IPS-18c (cell line): ENCODE data around the gene HES7.

Source experiments
- H3K4me3 ChIP-seq: 2 replicates; pipeline ENCODE4 v1.7.0; 2013; ENCODE audit warnings: low read depth, mild to moderate bottlenecking, low read length, moderate library complexity; ENCODE audit not compliant: insufficient read depth
- H3K9me3 ChIP-seq: one replicate; pipeline ENCODE4 v1.6.1; 2013; ENCODE audit warnings: mild to moderate bottlenecking, low read length, moderate library complexity; ENCODE audit not compliant: control insufficient read depth, insufficient read depth

The HES7 gene

DNA sequence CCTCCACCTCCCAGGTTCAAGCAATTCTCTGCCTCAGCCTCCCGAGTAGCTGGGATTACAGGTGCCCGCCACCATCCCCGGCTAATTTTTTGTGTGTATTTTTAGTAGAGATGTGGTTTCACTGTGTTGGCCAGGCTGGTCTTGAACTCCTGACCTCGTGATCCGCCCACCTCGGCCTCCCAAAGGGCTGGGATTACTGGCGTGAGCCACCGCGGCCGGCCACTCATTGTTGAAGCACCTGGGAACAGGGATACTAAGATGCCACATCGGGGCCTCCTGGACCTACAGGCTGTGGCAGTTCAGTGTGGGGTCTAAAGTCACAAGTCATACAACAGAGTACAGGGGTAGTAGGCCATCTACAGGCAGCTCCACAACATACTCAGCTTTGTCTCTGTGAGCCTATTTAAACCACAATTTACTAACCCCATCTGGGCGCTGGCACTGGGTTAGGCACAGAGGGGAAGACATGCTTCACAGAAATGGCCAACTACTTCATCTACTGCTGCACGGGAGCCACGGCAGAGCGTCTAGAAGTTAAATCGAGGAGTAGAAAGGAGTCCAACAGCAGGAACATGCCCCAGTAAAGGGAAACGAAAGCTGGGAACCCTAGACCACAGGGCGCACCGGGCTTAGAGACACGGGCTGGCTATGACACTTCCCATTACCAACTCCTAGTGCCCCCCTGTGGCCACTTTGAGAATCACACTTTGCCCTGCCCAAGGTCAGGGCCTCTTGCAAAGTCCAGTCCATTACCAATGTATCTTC, 34.5 kb upstream of the HES7 start:
- Histone ChIP-seq H3K4me3 (no peak overlapping the region), H3K9me3 (no peaks in the 10 kb centered on the region)

- Histone ChIP-seq H3K9me3 (no peaks in the 10 kb centered on the region), H3K4me3 (peak overlapping the region; percentile 84)
These were observed 32.5 kb upstream of the HES7 start for GRCh38 chr17:8156246-8156992.

GRCh38 chr17:8155996-8156245, 32.0 kb upstream of the HES7 start:
- Histone ChIP-seq H3K9me3 (no peaks in the 10 kb centered on the region), H3K4me3 (peak overlapping the region; percentile 84)

DNA sequence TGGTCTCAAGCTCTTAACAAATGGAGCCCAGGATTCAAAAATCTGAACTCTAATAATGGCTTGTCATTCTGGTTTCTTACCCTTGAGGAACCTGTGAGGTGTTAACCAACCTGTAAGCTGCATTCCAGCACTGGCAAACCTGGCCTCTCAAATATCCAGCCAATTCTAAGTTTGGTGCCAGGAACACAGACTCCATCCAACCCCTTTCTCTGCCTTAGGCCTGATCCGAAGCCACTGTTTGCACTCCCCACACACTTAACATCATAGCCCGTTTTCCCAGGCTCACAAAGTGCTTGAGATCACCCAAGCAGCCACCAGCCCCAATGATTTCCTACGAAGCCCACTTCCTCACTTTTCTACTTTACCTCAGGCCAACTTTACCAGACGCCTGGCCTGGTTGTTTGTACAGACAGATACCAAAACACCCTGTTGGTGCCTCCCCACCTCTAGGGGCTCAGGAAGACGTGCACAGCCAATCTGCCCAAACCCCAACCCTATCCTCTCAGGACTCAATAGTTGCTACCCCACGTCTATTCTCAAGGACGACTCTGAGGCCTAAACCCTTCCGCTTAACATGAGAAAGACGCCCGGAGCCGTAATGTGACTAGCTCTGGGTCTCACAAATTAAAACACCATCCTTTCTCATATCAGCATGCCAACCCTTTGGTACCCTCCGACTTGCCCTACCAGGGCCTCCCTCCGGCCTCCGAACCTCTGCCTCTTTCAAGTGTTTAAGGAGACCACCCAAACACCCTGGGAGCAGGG, 31.5 kb upstream of the HES7 start:
- H3K9me3 ChIP-seq: no peaks in the 10 kb centered on the region
- H3K4me3 ChIP-seq: peak overlapping the region; percentile 84

DNA sequence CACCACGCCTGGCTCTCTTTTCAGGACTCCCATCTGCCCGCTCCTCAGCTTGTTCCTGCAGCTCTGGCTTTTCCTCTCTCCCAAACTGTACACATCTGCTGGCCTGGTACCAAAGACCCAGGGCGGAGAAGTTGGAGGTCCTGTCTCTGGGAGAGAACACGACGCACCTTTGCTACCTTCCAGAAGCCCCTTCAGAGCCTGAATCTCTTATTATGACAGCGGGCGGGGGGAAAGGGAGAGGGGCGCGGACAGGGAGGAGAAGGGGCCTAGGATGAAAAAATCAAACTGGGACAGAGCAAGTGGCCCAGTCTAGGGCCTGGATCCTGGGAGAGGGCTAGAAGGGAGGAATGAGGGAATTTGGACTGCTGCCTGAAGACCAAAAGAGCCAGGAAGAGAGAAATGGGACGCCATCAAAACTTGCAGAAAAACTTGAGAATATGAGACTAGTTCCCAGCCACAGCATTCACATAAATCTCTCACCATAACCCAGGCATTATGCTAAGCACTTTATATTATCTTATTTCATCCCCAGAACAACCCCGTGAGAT, 30.8 kb upstream of the HES7 start:
- Histone ChIP-seq H3K9me3 (peaks cover 2% of the 10 kb centered on the region), H3K4me3 (peak overlapping the region; percentile 61)

DNA sequence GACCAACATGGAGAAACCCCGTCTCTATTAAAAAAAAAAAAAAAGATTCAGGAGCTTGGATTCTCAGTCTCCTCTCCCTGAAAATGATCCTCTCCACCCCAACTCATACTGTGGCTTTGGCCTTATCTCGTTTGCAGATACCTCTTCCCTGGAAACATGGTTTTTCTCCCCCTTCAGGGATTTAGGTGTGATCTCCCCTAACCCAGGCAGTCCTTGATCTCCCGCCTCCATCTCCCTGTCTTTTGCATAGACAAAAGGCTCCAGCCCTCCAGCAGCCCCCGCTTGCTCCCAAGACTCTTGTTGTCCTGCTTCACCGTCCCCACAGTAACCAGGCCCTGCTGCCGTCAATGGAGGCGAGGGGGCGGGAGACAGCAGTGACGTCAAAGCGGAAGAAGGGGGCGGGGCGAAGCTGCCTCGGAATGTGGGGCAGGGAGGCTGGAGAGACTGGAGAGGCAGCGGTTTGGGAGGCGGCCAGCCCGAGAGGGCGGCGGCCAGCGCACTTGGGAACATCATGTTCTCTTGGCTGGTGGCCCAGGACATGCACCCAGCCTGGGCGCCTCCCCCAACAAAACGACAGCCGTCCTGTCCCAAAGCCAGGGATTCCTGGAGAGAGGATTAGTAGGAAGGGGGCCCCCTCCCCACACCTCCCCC, 30.2 kb upstream of the HES7 start:
- peak overlapping the region; percentile 61 for H3K4me3 ChIP-seq

DNA sequence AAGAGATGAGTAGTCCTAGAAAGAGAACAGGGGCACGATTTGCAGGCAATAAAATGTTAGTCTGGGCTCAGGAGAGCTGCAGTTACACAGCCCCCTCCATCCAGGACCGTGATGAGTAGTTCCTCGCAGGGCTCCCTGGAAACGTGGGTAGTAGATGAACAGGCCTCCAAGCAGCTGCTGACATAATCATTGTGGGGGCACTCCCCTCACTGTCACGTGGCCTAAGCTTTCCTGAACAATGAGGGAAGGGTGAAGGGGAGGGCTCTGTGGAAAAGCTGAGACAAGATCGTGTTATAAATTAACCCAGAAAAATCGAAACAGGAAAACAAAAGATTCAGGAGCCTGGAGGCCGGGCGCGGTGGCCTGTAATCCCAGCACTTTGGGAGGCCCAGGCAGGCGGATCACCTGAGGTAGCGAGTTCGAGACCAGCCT, 29.6 kb upstream of the HES7 start:
- H3K9me3 ChIP-seq: peaks cover 2% of the 10 kb centered on the region
- no peak overlapping the region for H3K4me3 ChIP-seq

More for the DNA sequence above, 30.2 kb upstream of the HES7 start:
- peaks cover 2% of the 10 kb centered on the region for H3K9me3 ChIP-seq

DNA sequence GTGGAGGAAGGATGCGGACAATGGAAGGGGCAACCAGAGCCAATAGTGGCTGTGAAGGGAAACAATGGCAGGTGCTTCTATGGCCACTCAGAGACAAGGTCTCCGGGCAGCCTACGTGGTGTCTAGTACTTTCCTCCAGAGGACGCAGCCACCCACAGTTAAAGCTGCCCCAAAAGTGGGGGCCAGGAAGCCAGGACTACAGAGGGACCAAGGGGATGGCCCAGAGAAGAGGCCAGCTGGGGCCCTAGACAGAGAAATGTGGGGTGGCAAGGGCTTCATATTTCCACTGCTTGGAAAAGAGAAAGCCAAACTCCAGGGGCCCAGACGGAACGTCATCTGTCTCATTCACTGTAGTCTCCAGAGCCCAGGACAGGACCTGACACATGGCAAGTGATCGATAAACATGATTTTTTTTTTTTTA, 29.1 kb upstream of the HES7 start:
- H3K4me3 ChIP-seq: no peak overlapping the region
- peaks cover 4% of the 10 kb centered on the region for H3K9me3 ChIP-seq

DNA sequence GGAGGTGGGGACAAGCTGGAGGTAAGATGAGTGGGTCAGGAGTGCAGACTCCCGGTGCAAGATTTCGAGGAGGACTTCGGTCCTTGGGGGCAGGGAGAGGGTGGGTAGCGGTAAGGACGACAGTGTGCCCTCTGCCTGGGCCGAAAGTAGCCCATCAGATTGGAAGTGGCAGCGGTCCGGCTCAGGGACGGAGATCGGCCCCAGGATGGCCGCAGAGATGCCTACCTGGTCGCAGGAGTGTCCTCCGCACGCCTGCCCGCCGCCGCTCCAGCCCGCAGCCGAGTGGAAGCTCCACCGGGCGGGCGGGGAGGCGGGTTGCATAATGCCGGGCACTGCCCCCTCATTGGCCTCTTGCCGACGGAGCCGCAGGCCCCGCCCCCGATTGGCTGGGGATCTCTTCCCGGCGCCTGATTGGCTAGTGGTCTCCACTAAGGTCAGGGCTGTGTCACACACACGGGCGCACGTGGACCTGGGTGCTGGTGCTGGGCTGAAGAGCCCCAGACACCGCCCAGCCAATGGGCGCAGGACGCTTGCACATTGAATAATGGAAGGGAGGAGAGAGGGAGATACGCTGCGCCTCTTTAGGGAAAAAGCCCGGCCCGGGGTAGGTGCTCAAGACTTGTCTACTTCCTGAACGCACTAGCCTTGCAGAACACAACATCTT, 28.3 kb upstream of the HES7 start, which contains the start of gene PER1:
Gene PER1 (minus strand): TSS at position 293 of the 664 bp plus-strand sequence. CDS start 1,698 bp downstream, outside the sequence.
- Histone ChIP-seq H3K9me3 (peaks cover 4% of the 10 kb centered on the region), H3K4me3 (peak within 1 kb of the TSS; percentile 85)

- H3K4me3 ChIP-seq: peak overlapping the region; percentile 85
These were observed 27.8 kb upstream of the HES7 start for GRCh38 chr17:8151641-8152111.

DNA sequence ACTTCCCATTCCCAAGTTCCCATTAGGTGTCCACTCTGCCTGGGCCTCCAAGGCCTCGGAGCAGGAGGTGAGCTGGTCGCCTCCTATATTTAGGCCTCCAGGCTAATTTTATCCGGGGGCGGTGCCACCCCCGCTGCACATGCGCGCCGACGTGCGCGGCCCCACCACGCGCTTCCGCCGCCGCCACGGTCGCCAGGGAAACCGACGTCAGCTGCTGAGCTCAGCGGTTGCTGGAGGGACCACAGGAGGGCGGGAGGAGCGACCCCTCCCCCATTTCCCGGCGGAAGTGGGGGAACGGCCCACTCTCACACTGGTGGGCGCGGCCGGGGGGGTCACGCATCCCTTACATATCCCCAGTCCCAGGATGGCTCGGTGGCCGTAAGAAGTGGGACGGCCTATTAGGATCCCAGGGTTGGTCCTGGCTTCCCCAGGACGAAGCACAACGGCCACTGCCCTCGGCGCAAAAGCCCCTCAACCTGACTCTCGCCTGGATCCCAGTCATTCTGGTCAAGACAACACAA, 27.3 kb upstream of the HES7 start:
- Histone ChIP-seq H3K4me3 (peak overlapping the region; percentile 85), H3K9me3 (peaks cover 4% of the 10 kb centered on the region)

More at GRCh38 chr17:8151641-8152111, 27.8 kb upstream of the HES7 start:
- H3K9me3 ChIP-seq: peaks cover 4% of the 10 kb centered on the region

DNA sequence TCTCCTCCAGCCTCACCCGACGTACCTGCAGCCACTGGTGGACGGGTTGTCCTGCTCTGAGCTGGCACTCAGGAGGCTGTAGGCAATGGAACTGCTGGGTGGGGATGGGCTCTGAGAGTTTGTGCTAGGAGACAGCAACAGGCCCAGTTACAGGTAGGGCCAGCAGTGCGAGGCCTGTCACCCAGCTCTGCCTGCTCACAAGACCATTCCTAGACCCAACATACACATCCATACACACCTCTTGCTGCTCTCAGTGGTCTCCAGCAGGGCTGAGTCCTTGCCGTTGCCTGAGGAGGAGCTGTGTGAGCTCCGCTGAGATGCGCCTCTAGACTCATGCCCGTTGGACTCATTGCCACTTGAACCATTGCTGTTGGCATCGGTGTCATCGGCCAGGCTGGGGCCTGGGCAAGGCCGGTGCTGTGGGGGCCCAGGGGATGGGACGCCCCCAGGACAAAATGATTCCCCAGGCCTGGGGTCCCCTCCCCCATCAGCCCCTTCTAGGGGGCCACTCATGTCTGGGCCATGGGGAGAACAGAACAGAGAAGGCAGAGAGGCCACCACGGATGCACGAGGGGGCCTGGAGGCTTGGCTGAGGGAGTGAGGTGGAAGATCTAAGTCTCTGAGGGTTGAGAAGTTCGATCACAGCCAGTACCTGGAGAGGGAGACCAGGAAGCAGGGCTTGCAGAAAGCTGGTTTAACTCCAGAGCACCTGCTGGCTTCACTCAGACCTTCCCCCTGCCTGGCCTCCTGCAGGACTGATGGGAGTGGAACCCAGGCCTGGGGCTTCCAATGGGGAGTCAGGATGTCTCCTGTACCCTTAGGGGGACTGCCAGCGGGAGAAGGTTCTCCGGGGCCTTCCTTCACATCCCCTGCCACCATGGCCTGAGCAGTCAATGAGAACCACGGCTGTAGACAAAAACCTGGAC, 26.6 kb upstream of the HES7 start:
- Histone ChIP-seq H3K9me3 (peaks cover 4% of the 10 kb centered on the region), H3K4me3 (peak overlapping the region; percentile 85)

DNA sequence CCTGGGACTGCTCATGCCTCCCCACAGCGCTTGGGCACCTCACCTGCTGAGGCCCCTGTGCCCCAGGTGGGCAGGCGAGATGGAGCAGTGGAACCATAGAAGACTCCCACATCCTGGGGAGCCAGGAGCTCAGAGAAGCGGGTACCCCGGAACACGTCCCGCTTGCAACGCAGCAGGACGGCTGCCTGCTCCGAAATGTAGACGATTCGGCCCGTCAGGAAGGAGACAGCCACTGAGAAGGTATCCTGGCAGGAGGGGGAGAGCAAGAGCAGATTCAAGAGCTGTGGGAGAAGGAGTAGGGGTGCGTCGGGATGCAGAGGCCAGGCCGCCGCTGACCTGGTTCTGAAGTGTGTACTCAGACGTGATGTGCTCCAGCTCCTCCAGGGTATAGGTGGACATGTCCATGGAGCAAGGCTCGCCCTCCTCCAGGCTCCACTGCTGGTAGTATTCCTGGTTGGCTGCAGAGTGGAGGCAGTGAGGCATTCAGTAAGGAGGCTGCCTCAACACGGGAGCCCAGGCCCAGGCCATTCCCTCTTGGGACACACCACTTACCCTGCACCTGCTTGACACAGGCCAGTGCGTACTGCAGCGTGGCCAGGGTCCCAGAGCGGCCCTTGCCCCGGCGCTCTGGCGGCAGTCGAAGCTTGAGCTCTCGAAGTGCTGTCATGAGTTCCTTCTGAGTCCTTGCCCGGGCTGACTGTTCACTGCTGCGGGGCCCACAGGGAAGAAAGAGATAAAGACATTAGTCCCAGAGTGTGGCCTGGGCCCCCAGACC, 25.7 kb upstream of the HES7 start:
- Histone ChIP-seq H3K4me3 (no peak overlapping the region), H3K9me3 (peaks cover 4% of the 10 kb centered on the region)

- H3K4me3 ChIP-seq: no peak overlapping the region
These were observed 24.7 kb upstream of the HES7 start for GRCh38 chr17:8148560-8148959.

More at GRCh38 chr17:8148560-8148959, 24.7 kb upstream of the HES7 start:
- peaks cover 4% of the 10 kb centered on the region for H3K9me3 ChIP-seq
